NCI-H128 (cell line): Measurements from ENCODE around the gene MLLT10.
"Not testable (repeated sequence)": the region's sequence is repeated elsewhere in the genome, so short reads cannot be mapped to it uniquely, and the experiment has no call there.

Source experiments
- DNase-seq: peaks from one replicate; lab custom pipeline; 2025; ENCODE audit not compliant: unreplicated experiment; lab: John Stamatoyannopoulos, UW

MLLT10 gene

DNA sequence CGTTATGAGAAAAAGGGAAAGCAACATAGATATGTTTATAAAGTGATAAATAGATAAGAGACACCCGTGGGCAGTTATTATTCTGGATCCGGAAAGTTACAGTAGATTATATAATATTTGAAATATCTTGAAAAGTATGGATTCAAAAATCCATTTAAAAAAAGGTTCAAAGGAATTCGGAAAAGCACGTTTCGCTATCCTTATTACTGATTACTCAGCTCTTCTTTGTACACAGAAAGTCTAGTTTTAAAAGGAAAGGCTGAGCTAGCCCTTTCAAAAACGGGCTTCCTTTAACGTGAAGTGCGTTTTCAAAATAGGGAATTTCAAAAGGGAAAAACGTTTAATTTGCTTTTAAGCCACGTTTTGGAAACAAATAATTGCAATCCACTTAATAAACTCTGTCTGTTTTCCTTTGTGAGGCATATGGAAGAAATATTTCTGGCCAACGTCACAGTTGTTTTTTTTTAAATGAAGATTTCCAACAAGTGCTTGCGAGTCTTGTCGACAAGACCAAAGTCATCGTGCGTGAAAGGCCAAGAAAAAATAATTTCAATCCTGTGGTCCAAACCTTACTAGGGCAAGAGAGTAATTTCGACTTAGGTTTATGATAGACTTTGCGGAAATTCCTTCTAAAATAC is 6.3 kb upstream of the MLLT10 start:
- DNase-seq, result no peak

DNA sequence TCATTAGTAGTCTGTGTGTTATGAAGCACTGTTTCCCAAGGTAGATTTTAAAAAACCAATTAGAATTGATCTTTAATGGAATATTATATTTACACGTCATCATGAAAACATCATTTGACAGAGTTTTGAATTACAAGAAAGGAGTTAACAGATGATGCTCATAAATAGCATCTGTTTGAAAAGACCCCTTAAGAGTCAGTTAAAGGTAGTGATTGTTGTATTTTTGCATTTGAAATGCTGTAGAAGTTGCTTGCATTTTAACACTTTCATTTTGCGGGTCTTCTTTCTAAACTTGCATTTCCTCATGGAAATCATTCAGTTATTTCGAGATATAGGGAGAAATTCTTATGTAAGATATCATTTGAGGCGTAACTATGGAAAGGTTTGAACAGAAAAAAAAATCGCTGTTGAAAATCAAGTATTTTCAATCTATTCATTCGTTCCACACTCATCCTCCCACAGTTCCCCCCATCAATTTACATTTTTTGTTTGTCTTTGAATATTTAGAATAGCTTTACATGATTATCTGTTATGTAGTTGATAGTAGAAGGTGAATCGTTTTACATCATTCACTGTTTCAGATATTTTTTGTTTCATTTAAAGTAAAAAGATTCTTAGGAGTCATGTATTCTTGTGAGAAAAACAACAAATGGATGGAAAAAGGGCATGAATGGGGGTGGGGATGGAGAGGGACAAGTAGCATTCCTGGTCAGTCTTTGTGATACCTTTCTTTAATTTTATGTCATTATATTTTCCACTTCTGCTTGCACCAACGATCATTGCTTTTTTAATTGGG is 5.6 kb upstream of the MLLT10 start:
- no peak for DNase-seq

DNA sequence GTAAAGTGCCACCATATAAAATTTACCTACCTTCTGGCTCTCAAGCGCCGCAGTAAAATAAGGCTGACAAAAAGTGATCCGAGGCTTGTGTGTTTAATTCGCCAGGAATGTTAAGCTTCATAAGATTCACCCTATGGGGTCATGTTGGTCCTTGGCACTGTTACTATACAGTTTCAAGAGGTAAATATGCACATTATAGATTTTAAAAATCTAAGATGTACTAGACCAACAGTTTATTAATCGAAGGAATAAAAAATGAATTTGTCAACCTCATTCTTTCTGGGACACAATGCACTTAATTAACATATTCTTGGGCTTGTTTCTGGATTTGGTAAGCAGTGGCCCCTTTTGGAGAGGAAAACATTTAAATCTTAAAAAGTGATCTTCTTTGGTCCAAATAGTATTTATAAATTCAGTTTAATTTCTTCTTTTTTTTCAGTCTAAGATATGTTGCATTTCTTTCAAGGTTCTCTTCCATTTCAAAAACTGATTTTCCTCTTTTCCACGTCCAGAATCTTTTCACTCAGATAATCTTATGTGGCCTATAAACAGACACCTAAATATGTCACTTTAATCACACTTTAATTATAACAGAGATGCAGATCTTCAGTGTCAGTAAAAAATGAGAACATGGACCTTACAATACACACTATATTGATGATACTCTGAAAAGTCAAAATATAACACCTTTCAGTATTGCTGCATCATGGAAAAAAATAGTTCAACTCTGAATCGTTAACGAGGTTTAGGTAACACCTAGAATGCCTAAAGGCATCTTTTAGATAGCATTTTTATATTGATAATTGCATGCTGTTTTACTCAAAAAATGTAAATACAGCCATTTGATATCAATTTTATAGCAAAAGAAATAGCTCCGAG is 4.8 kb upstream of the MLLT10 start:
- no peak for DNase-seq

DNA sequence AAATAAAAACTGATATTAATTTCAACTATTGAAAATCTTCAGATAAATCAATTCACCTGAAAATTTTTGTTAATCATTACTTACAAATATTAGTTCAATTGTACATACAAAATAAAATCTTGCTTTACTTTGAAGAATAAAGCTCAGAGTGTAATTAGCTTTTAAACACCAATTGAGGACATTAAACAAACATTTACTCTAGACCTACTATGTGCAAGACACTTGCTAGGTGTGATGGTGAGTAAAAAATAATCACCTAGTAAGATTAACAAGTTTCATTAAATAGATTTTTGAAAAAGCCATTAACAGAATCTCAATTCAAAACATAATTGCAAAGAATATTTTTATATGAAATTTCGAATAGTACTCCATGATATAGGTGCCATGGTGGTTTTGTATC is 3.9 kb upstream of the MLLT10 start:
- DNase-seq, result no peak

GRCh38 chr10:21530641-21531040 is 3.4 kb upstream of the MLLT10 start:
- no peak for DNase-seq

DNA sequence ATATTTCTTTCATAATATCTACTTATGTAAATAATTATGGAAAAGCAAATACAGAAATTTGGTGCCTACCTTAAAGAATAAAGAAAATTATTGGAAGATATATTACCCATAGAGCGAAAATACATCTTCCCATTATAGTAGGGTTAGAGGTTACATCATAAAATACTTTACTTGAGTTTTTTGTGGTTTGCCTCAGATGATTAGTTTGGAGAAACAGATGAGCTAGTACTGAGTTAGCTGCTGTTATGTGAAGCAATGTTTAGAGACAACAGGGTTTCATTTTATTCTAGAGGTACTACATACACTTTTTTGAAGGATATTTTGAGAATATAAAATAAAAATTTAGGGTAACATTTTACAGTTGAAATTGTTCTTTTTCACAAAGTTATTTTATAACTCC is 2.9 kb upstream of the MLLT10 start:
- no peak for DNase-seq

DNA sequence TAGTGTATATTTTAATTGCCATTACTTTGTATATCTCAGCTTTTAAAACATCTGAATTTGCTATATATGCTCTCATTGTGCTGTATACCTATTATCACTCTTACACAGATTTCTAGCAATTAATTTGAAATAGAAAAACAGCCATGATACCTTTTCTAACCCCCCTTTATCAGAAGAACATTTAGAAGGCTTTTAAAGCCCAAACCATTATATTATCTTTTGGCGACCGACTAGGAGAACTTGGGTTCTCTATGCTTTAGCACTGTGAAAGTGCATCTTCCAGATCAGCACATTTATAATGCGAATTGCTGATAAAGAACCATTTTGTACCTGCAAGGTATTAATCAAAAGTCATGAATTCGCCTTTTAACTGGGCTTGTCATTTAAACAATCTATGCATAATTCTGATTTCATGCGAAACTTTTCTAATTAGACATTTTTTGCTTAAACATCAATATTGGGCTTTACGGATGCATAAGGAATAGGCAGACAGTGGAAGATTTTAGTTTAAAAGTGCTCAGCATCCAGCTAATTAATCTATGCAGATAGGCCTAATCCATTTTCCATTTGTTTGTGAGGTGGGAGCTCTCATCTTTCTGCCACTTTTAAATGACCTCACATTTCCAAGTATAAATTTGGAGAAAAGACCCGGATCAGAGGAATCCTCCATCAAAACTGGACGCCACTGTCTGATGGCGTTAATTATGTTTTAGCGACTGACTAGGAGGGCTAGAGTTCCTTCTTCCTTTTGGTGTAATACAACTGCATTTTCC is 1.2 kb upstream of the MLLT10 start:
- DNase-seq, result no peak

- DNase-seq, result no peak
These were observed 201 bp downstream of the MLLT10 start for GRCh38 chr10:21534280-21534586.

- no peak for DNase-seq
These were observed 817 bp downstream of the MLLT10 start for GRCh38 chr10:21534604-21535493.

GRCh38 chr10:21535494-21535965 is 1.5 kb downstream of the MLLT10 start:
- DNase-seq, result no peak

DNA sequence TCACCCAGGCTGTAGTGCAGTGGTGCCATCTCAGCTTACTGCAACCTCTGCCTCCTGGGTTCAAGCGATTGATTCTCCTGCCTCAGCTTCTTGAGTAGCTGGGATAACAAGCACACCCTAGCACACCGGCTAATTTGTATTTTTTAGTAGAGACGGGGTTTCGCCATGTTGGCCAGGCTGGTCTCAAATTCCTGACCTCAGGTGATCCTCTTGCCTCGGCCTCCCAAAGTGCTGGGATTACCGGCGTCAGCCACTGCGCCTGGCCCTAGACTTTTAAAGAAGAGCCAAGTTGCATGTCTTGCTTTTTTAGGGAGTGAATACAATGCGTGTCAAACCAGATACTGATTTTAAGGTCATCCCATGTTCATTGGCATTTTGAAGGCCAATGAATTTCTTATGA is 1.9 kb downstream of the MLLT10 start:
- not testable (repeated sequence) for DNase-seq

GRCh38 chr10:21536874-21537273 is 2.8 kb downstream of the MLLT10 start:
- no peak for DNase-seq

DNA sequence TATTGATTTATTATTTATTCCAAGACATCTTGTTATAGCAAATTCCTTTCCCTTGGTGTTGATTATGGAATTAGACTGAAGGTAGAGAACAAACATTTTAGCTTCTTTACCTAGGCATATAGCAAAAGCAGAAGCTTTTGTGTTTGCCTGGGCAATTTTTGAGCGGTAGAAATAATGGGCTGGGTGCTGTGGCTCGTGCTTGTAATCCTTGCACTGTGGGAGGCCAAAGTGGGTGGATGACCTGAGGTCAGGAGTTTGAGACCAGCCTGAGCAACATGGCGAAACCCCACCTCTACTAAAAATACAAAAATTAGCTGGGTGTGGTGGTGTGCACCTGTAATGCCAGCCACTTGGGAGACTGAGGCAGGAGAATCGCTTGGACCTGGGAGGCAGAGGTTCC is 6.7 kb downstream of the MLLT10 start:
- not testable (repeated sequence) for DNase-seq

DNA sequence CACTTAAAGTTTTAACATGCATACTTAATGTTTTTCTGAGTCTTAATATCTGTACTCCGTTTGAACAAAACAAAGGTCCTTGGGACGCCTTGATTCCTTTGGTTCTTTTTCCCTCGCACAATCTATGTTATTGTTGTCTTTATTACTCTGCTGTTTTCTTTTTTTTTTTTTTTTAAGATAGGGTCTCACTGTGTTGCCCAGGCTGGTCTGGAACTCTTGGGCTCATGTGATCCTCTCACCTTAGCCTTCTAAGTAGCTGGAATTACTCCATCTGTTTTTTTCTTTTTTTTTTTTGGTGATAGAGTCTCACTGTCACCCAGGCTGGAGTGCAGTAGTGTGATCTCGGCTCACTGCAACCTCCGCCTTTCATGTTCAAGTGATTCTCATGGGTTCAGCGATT is 13.2 kb downstream of the MLLT10 start:
- no peak for DNase-seq

- no peak for DNase-seq
These were observed 18.6 kb downstream of the MLLT10 start for GRCh38 chr10:21552638-21553037.

DNA sequence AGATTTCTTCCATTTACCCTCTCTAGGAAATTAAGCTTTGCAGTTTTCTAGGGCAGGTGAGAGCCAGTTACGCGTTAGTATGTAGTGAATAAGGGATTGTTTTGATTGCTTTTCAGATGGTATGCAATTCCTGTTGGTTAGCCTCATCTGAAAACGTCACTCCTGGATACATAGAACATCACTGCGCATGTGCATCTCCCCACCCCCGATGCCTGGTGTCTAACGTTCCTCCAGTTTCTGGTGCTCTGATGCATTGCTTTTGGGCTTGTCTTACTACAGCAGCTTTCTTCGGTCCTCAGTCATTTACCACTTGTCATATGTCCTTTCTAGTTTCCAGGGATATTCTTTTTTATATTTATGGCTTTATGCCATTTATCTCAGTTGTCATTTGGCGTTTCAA is 22.5 kb downstream of the MLLT10 start:
- no peak for DNase-seq

- DNase-seq, result not testable (repeated sequence)
These were observed 25.0 kb downstream of the MLLT10 start for GRCh38 chr10:21558984-21559383.

DNA sequence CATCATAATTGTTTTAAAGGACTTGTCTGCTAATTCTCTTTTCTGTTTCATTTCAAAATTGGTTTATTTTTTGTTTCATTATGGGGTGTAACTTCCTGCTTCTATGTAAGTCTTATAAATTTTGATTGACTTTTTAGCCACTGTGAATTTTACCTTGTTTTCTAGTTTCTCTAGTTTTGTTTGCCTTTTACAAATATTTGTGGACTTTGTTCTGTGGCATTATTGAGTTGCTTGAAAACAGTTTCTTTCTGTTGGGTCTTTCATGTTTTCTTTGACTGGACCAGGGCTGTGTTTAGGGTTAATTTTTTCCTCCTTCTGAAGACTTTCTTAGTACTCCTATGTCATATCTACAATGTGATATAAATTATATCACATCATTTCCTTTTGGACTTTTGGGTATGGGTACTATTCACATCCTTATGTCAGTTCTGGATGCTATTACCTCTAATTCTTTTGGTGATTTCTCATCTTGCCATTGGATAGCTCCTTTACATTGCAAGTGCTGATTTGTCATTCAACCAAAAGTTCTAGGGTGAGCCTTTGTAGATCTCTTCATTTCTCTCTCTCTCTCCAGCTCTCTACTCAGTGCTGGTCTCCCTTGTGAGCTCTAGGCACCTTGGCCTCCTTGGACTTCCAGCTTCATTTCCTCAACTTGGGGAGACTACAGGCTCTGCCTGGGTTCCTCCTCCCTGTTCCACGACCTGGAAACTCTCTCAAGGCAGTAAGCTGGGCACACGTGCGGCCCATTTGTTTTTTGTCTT is 36.9 kb downstream of the MLLT10 start:
- DNase-seq, result no peak

DNA sequence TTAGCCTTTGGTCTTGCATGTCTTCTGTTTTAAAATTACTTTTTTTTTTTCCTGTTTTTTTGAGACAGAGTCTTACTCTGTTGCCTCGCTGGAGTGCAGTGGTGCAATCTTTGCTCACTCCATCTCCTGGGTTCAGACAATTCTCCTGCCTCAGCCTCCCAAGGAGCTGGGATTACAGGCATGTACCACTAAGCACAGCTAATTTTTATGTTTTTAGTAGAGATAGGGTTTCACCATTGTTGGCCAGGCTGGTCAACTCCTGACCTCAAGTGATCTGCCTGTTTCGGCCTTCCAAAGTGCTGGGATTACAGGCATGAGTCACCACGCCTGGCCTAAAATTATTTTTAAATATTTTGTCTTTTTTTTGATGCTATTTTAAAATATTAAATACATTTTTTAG is 38.5 kb downstream of the MLLT10 start:
- no peak for DNase-seq
